Mesothelial cell of epicardium (in vitro differentiated cells): ENCODE data around the gene SLFN13. TPM values are rescaled to one million over a fixed set of nuclear protein-coding genes. Genes with fewer than 3 reads are reported as not detected.
"Not testable (repeated sequence)": the region's sequence is repeated elsewhere in the genome, so short reads cannot be mapped to it uniquely, and the experiment has no call there.

ENCODE experiments used
- DNase-seq, 2 experiments: peaks; one replicate each; pipeline ENCODE4 v3.0.0; 2021; ENCODE audit warnings: low spot score in 2 of 2; ENCODE audit not compliant: unreplicated experiment in 2 of 2
- H3K27ac Mint-ChIP-seq: 2 replicates; pipeline ENCODE4 v1.8.0; 2021; ENCODE audit warnings: mixed read lengths
- H3K27me3 Mint-ChIP-seq: 2 replicates; pipeline ENCODE4 v1.8.0; 2021; ENCODE audit warnings: low read depth, mixed read lengths
- H3K36me3 Mint-ChIP-seq: 2 replicates; pipeline ENCODE4 v1.8.0; 2021; ENCODE audit warnings: mixed read lengths
- H3K4me1 Mint-ChIP-seq: 2 replicates; pipeline ENCODE4 v1.8.0; 2021; ENCODE audit warnings: mixed read lengths
- H3K4me3 Mint-ChIP-seq: 2 replicates; pipeline ENCODE4 v1.8.0; 2021; ENCODE audit warnings: mild to moderate bottlenecking, moderate library complexity, mixed read lengths
- H3K9me3 Mint-ChIP-seq: 2 replicates; pipeline ENCODE4 v1.8.0; 2021; ENCODE audit warnings: mixed read lengths
- total RNA-seq: library from RNA; stranded (reverse); gene quantifications from 3 replicates; pipeline ENCODE4 v1.2.1, GENCODE V29; 2021
- TF ChIP-seq, protein P1 (sequence below): fragments of 200-600 bp; sonication (generic); IDR thresholded peaks from one replicate; pipeline ENCODE4 v1.5.0; 2021; ENCODE audit warnings: antibody characterized with exemption; ENCODE audit not compliant: unreplicated experiment

SLFN13 gene
- total RNA-seq, 1 donor from 2014 or later: 24.7 TPM

DNA sequence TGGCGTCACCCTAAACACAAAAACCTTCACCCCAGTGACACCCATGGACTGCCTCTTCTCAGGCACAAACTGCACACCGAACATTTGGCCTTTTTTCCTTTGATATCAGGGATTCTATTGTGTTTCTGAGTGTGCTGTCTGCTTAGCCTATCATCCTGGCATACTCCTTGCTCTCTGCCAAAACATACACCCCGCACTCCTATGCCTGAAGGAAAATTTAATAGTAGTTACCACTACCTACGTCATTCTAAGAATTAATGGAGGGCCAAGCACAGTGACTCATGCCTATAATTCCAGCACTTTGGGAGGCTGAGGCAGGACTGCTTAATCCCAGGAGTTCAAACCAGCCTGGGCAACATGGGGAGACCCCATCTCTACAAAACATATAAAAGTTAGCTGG lies 19.9 kb upstream of the SLFN13 start:
- peaks cover 69% of the 10 kb centered on the region for H3K27me3 Mint-ChIP-seq
- DNase-seq: no peak
- no peak overlapping the region for H3K27ac Mint-ChIP-seq
- TF ChIP-seq, protein P1, sequence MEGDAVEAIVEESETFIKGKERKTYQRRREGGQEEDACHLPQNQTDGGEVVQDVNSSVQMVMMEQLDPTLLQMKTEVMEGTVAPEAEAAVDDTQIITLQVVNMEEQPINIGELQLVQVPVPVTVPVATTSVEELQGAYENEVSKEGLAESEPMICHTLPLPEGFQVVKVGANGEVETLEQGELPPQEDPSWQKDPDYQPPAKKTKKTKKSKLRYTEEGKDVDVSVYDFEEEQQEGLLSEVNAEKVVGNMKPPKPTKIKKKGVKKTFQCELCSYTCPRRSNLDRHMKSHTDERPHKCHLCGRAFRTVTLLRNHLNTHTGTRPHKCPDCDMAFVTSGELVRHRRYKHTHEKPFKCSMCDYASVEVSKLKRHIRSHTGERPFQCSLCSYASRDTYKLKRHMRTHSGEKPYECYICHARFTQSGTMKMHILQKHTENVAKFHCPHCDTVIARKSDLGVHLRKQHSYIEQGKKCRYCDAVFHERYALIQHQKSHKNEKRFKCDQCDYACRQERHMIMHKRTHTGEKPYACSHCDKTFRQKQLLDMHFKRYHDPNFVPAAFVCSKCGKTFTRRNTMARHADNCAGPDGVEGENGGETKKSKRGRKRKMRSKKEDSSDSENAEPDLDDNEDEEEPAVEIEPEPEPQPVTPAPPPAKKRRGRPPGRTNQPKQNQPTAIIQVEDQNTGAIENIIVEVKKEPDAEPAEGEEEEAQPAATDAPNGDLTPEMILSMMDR: no peak
- H3K9me3 Mint-ChIP-seq: peaks cover 12% of the 10 kb centered on the region
- H3K4me3 Mint-ChIP-seq: no peak overlapping the region
- no peaks in the 10 kb centered on the region for H3K4me1 Mint-ChIP-seq
- no peaks in the 10 kb centered on the region for H3K36me3 Mint-ChIP-seq

DNA sequence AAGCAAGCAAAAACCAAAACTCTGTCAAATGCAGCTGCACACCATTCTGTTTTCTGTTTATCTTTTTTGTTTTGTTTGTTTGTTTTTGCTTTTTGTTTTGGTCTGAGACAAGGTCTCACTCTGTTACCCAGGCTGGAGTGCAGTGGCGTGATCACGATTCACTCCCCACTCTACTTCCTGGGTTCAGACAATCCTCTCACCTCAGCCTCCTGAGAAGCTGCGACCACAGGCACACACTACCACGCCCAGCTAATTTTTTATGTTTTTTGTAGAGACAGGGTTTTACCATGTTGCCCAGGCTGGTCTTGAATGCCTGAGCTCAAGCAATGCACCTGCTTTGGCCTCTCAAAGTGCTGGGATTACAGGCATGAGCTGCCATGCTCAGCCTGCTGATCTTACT lies 19.3 kb upstream of the SLFN13 start:
- TF ChIP-seq, protein P1: no peak
- Mint-ChIP-seq H3K4me3 (no peak overlapping the region), H3K27ac (no peak overlapping the region), H3K4me1 (no peaks in the 10 kb centered on the region), H3K9me3 (peaks cover 10% of the 10 kb centered on the region), H3K27me3 (peaks cover 69% of the 10 kb centered on the region), H3K36me3 (no peaks in the 10 kb centered on the region)
- DNase-seq: no peak

DNA sequence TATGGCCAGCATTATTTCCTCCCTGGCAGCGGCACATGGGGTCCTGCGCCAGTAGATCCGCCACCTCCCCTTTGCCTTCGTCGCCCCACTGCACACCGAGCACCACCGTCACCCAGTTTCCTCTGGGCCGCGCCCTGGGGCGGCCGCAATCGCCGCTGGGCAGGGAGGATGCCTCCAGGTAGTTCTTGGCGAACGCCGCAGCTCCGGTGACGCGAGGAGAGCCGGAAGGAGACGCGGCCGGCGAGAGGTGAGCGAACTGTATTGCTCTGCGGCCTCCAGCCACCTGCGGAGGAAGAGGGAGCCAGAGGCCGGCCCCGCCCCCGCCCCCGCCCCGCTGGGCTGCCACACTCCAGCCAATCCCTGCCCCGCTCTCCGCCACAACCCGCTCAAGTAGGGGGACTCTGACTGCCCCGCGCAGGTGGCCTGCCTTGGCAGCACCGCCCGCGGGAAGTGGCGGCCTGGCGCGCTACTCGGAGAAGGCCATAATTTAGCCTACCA lies 11.8 kb upstream of the SLFN13 start:
- peak overlapping the region; percentile 65 for H3K4me3 Mint-ChIP-seq
- TF ChIP-seq, protein P1: no peak
- no peak overlapping the region for H3K27ac Mint-ChIP-seq
- no peak for DNase-seq
- peaks cover 80% of the 10 kb centered on the region for H3K27me3 Mint-ChIP-seq
- H3K9me3 Mint-ChIP-seq: peaks cover 9% of the 10 kb centered on the region
- H3K36me3 Mint-ChIP-seq: no peaks in the 10 kb centered on the region
- H3K4me1 Mint-ChIP-seq: peaks cover 5% of the 10 kb centered on the region

DNA sequence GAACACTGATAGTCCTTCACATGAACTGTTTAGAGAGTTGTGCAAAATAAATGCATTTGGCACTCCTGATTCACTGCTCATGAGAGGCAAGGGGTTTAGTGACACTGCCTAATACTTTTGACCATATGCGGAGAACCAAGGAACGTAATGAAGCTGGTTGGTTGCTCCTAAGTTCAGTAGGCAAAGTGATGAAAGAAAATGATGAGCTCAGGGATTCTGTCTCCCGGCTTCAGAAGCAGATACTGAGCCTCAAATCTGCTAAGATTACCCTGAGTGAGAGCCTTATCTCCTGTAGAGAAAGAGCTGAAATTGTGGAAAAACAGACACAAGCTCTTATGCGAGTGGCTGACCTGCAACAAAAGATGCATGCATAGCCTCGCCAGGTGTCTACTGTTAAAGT lies 5.5 kb upstream of the SLFN13 start:
- not testable (repeated sequence) for H3K36me3 Mint-ChIP-seq, H3K27ac Mint-ChIP-seq, H3K9me3 Mint-ChIP-seq, DNase-seq, H3K4me3 Mint-ChIP-seq, H3K4me1 Mint-ChIP-seq
- H3K27me3 Mint-ChIP-seq: peaks cover 89% of the 10 kb centered on the region

DNA sequence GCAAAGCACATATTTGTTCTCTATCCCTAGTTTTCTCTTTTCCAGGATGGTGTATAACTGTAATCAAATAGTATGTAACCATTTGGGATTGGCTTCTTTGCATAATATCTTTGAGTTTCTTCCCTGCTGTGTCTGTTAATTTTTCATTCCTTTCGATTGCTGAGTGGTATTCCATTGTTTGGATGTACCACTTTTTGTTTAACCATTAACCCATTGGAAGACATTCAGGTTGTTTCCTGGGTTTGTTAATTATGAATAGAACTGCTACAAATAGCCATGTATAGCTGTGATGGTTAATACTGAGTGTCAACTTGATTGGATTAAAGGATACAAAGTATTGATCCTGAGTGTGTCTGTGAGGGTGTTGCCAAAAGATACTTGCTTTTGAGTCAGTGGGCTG lies 4.6 kb upstream of the SLFN13 start:
- TF ChIP-seq, protein P1: no peak
- no peak for DNase-seq
- Mint-ChIP-seq H3K4me1 (peaks cover 4% of the 10 kb centered on the region), H3K27ac (no peak overlapping the region), H3K4me3 (no peak overlapping the region), H3K9me3 (peaks cover 3% of the 10 kb centered on the region), H3K36me3 (no peaks in the 10 kb centered on the region), H3K27me3 (peaks cover 83% of the 10 kb centered on the region)

DNA sequence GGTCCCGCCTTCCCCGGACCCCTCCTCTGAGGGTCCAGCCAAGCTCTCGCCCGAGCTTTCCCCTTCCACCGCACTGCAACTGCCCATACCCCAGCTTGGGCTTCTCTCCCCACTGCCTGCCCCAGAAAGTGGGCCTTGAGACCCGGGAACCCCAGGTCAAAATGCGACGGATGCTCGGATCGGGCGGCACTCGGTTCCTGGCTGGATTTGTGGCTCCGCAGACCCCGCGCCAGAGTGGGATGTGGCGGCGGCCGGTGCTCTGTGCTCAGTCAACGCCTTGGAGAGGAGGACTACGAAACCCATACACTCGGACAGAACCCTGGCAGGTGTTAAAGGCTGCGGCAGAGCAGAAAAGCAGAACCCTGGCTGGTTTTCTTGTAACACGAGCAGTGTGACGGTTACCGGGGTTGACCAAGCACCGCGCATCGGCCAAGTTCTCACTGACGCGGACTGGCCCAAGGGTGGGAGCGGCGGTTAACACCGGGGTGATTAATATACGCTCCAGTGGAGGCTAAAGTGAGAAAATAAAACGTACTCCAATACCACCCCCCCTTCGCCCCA lies 885 bp upstream of the SLFN13 start:
- DNase-seq: no peak
- Mint-ChIP-seq H3K36me3 (no peaks in the 10 kb centered on the region), H3K27me3 (peaks cover 48% of the 10 kb centered on the region), H3K4me1 (peaks cover 11% of the 10 kb centered on the region), H3K4me3 (peak overlapping the region; percentile 74), H3K9me3 (no peaks in the 10 kb centered on the region), H3K27ac (no peak overlapping the region)
- TF ChIP-seq, protein P1: no peak
